ENCODE measurements around the gene LRRIQ4.

LRRIQ4 gene

DNA sequence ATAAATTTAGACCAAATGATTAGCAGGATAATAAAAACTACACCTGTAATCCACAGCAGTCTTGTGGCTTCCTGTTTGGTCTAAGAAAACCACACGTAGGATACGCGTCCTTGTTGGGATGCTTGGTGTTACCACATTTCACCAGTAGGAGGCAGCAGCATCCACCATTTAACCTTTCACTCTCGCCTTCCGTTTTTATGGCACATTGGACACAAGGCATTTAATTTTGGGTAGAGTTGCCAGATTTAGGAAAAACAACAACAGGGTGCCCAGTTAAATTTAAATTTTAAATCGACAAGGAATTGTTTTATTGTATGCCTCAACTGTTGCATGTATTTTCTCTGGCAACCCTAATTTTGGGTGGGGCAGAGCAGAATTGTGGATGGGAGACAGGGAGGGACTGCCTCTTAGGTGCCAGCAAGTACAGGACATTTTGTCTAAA lies 50.8 kb downstream of the LRRIQ4 start:
- DNase-seq = peak; percentile 80

DNA sequence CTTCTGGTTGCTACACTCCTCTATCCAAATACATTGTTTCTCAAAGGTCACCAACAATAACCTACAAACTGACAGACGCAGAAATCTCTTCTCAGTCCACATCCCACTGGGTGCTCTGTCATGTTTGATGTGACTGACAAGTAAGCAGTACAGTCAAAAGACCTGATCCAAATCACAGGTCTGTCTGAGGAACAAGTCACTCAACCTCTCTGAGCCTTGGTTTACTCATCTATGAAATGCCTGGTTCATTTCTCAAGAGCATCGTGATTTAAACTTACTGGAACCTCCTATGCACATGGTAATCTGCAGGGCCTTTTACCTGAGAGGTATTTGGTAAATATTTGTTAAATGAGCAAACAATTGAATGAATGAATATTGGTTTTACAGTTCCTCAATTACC lies 51.6 kb downstream of the LRRIQ4 start:
- no peak for DNase-seq

DNA sequence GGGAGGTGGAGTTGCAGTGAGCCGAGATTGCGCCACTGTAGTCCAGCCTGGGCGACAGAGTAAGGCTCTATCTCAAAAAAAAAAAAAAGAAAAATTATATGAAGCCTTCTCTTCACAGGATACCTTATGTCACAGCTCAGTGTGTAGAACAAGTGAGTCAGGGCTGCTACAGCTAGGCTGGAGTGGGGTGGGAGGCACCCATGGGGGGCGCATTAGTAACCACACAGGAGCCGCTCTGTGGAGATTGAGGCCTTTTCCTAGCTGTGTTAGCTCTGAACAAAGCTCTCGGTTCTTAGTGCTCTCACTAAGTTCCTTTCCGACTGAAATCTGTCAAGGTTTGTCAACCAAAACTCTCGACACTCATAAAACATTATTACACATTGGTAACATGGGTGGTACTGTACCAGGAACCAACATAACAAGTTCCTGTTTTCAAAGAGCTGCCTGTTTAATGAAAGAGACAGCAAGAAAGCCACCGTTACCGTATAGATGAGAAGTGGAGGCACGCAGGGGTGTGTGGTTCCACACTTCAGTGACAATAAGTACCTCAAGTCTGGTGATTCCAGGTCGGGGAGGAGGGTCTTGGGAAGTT lies 52.6 kb downstream of the LRRIQ4 start:
- no peak for DNase-seq

DNA sequence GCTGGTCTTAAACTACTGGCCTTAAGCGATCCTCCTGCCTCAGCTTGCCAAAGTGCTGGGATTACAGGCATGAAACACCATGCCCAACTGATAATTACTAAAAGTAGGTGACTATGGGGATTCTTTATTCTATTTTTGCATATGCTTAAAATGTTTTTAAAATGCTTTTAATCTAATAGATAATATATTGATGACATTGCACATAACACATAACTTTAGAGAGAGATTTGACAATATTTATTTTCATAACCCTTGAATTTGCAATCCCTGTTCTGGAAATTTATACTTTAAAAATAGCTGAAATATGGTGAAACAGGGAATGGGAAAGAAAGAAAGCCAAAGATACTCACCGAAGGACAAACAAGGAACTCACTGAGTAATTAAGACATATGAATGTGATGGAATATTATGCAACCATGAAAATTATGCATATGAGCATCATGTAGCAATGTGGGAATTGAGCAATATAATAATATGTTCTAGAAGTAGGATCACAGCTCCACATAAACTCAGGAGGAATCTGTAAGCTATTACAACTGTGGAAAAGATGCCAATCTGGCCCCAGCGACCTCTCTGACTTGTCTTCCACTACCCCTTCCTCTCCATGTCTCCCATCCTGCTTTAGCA lies 55.0 kb downstream of the LRRIQ4 start:
- DNase-seq = no peak

DNA sequence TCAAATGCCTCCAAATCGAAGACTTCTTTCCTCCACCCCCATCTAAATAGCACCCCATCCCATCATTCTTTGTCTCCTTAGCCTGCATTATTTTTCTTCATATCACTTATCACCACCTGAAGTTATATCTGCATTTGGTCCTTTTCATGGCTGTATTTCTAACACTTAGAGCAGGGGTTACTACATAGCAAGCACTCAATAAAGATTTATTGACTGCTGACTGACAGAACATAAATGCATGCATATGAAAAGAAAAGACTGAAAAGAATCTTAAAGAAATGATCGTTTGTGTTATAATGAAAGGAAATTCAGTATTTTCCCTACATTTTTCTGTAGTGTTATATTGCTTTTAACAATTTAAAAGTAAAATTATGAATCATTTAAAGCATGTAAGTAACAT lies 55.7 kb downstream of the LRRIQ4 start:
- no peak for DNase-seq

DNA sequence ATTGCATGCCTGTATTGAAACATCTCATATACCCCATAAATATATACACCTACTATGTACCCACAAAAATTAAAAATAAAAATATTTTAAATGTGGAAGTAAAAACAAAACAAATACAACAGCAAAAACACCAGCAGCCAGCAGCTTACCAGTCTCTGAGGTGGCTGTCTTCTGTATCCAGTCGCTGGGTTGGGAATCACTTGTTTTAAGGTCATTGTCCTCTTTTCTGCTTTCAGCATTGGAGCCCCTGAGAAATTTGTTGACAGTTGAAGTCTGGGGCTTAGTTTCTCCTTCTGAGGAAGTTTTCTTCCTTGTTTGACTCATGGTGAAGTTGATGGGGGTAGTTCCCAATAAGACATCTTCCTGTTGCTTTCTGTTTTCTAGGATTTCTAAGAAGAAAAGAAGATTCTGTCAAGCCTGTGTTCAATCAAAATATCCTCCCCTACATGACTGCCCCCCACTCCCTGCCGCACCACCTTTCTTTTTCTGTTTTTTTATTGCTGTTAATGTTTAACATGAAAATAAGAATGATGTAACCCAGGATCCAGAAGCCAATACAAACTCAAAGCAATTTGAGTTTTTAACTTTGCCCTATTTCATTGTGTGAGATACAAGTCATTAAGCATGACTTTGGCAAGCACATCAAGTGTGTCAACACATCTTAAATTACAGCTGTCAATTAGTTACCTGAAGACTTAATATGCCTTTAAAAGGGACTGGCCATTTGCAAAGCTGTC lies 57.0 kb downstream of the LRRIQ4 start, which contains the start of gene LRRC31:
Gene LRRC31 (minus strand): TSS at position 452 of the 737 bp plus-strand sequence. CDS start 128 bp downstream, at position 324.
- no peak for DNase-seq

DNA sequence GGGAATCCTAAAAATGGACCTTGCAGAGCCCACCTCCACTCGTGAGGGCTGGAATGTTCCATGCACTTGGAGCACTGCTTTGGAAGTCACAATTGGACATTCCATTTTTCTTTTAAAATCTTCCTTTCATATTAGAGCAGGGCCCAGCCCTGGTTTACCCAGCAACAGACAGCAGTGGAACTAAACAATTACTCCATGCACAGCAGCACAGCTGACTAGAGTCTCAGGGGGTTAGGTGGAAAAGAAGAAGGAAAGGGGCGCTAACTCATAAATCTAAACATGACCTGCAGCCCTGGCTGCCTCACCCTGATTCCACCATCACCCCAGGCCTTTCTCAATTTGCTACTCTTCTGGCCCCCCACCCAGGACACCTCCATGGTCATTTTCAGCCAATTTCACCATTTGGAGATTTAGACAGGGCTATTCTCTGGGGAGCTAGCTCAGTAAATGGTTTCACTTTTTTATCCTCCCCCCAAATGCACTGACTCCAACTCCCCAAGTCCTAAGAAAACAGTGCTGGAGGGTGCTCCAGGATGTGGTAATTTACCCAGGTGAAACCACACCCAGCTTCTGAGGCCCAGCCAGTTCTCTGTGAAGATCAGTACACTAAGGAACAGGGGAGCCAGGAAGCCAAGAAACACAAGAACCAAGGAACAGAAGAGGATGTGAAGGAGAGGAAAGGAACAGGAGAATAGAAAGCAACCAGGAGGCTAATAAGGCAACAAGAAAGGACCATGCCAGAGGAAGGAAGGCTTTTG lies 58.6 kb downstream of the LRRIQ4 start:
- no peak for DNase-seq

DNA sequence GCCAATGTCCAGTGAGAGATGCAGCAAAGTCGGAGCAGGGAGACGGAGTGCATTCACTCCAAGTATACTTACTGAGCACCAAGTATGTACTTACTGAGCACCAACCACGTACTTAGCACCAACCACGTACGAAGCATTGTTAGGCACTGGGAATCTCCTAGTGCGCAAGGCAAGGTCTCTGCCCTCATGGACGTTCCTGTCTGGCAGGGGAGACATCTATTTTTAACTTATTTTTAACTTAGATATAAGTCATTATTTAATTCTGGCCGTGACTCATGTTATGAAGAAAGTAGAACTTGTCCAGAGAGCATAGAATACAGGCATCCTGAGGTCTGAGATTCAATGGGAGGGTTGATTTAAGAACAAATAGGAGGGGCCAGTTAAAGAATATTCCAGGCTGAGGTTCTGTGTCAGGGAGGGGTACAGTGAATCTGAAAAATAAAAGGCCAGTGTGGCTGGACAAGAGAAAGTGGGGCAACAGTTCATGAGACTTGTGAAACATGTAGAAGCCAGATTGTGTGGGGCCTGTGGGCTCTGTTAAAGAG lies 66.4 kb downstream of the LRRIQ4 start:
- no peak for DNase-seq

DNA sequence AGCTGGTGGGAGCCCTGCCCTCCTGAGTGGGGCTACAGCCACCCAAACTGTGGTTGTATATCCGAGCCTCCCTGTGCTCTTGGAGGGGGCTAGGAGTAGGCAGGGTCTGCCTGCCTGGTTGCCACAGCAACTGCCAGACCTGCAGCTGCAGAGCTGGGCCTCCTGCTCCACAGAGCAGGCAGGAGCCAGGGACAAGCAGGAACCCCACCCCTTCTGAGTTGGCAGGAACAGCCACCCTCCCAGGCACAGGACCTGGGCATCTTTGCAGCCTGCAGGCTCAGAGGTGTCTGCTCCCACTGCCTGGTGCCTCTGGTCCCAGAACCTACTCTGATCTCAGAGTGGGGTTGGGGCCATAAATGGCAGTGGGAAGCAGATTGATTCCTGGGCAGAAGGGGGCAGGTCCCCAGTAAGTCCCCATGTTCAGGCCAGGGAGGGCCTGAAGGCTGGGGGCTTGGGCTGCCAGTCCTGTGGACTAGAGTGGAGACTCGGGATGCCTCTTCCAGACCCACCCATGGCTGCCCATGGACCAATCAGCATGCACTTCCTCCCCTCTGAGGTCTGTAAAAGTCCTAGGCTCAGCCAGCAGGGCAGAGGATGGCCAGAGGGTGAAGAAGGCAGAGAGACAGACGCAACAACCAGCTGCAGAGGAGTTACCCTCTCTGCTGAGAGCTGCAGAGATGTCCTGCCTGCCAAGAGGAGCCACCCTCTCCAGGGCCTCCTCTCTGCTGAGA lies 67.3 kb downstream of the LRRIQ4 start:
- no peak for DNase-seq

DNA sequence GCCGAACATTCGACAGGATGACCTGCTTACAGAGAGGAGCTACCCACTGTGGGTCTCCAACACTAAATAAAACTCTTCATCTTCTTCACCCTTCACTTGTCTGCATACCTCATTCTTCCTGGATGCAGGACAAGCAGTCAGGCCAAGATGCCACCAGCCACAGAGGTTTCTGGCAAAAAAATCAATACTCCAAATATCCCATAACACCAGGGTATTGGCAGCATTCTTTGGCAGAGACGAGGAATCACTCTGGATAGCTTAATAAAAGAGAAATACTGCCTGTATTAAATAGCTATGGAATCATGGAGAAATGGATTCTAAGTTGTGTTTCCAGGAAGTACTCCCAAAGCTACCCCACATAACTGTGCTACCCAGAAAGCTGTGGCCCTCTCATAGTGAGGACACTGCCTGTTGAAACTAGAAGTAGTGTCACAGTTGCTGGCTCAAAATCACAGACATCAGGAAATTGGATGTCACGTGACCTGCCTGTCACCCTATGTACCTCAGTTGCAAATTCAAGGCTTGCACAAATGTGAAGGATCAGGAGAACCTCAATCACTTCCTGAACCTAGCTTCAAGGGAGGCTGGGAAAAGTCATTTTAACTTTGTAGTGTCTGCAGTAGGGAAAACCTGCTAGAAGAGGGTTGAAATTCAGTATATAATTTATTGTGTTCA lies 68.0 kb downstream of the LRRIQ4 start:
- DNase-seq = no peak

DNA sequence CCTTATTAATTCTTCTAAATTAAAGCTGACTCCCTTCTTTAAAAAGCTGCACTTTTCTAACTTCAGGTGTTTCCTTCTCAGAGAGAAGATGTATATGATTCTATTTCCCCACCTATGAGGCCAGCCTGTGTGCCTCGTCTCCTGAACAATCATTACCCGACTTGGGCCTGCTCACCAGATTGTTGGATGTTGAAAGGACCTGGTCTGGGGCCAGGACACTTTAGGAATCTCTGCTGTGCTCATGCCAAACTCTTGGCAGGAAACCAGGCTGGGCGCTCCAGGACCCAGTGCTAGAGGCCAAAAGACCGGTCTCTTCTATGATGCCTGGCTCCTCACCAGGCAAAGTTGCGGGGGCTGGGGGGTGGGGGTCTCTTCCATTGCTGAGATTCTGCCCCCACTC lies 74.0 kb downstream of the LRRIQ4 start:
- no peak for DNase-seq

Measured in islet precursor cell (in vitro differentiated cells).